Islet of Langerhans (tissue), 1 donor: ENCODE results near the gene POU6F2.
"Not testable (repeated sequence)": the region's sequence is repeated elsewhere in the genome, so short reads cannot be mapped to it uniquely, and the experiment has no call there.

Experiments
- FAIRE-seq: peaks from one replicate; lab custom pipeline; 2011; peaks lifted over from hg19 to GRCh38; lab: Jason Lieb, UNC

The POU6F2 gene

DNA sequence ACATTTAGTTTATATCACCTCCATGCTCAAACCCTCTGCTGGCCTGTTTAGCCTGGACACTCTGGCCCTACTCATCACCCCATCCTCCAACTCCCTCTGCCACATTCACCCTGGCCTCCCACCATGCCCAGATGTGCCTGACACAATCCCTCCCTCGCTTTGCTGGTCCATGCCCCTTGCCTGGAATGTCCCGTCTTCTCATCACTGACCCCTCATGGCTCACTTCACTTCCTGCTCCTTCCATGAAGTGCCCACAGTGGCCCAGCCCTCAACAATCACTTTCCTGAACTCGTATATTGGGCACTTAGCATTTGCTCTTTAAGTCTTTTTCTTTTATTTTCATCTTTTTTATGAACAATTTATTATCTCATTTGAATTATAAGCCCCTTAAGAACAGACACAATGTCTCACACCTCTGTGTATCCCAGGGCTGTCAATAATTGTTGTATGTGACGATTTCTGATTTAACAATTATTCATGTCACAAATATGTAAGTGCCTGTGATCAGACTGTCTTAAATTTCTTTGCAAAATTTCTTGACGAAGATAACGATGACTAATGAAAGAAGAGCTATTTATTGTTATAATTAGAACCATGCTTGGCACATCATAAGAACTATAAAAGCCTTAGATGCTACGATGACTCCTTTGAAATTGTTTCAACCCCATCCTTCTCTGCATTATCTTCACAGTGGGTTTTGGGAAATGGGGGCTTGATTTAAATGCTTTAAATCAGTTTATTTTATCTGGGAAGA, 378.6 kb downstream of the POU6F2 start:
- no peak for FAIRE-seq

DNA sequence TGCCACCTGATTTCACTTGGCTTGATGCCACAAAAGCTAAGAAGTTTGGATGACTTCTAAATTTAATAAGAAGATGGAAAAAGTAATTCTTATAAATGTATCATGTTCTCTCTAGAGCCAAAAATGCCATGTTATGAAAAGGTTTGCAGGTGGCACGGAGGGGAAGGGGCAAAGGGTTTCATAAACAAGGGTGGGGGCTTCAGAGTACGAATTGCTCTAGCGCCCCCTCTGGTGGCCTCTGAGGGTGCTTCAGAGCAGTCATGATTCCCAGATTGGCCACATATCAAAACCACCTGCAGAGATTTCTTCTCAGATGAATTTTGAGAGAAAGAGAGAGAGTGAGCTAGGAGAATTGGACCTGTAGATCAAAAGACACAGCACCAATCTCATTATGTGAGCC, 379.9 kb downstream of the POU6F2 start:
- FAIRE-seq, result no peak

DNA sequence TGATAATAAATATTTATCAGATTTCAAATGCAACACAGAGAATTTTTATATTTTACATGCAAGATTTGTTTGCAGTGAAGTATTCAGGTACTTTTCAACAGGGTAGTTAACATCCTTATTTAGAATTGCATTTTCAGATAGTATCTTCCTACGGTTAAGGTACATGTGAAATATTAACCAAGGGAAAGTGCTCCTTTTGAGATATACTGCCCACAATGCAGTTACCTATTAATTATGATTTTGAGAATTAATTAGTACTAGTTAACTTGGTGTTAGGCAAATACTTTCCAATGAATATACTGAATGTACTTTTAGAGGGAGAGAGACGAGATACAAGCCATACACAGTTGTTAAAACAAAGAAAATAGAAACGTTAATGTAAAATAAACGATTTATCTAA, 382.3 kb downstream of the POU6F2 start:
- FAIRE-seq, result no peak

DNA sequence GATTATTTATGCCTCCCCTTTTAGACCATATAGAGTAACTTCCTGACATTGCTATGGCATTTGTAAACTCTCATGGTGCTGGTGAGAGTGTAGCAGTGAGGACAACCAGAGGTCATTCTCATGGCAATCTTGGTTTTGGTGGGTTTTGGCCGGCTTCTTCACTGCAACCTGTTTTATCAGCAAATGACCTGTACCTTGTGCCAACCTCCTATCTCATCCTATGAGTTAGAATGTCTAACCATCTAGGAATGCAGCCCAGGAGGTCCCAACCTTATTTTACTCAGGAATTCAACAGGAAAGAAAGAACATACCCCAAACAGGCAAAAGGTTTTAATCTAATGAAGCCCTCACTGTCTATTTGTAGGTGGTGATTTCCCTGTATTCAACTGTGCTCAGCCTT, 383.1 kb downstream of the POU6F2 start:
- no peak for FAIRE-seq

DNA sequence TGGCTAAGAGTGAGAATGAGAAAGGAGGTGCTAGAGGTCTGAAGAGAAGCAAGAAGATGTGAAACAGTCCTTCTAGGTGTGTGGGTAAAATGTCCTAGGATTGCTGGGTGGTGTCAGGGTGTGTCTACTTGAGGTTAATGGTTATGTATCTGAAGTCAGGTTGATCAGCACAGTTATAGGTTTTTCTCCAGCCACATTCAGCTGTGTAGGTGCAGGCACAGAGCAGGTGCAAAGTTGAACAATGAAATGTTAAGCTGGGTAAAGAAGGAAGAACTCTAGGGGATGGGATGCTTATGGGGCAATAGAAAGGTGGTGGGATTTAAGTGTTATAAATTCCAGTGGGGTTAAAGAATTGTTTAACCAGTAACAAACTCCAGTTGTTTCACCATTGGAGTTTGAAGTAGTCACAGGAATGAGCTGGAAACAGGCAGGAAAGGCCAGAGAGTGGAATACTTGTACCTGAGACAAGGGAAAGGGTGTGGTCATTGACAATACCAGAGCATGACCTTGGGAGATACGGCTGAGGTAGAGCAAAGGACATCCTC, 388.1 kb downstream of the POU6F2 start:
- FAIRE-seq, result no peak

DNA sequence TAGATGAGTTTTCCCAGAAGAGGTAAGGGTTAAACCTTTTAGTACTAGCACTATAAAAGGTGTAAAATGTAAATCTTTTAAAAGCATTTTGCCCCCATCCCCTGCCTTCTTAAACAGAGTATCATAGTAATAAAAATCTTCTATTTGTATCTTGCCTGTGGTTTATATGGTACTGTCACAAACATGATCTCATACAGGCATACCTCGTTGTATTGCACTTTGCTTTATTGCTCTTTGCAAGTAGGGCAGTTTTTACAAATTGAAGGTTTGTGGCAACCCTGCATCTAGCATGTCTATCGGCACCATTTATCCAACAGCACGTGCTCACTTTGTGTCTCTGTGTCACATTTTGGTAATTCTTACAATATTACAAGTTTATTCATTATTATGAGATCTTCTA, 389.7 kb downstream of the POU6F2 start:
- no peak for FAIRE-seq

DNA sequence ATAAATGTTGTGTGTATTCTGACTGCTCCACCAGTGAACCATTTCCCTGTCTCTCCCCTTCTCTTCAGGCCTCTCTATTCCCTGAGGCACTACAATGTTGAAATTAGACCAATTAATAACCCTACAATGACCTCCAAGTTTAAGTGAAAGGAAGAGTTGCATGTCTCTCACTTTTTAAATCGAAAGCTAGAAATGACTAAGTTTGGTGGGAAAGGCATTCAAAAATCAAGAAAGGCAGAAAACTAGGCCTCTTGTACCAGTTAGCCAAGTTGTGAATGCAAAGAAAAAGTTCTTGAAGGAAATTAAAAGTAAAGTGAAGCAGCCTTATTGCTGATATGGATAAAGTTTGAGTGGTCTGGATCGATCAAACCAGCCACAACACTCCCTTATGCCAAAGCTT, 390.2 kb downstream of the POU6F2 start:
- no peak for FAIRE-seq

DNA sequence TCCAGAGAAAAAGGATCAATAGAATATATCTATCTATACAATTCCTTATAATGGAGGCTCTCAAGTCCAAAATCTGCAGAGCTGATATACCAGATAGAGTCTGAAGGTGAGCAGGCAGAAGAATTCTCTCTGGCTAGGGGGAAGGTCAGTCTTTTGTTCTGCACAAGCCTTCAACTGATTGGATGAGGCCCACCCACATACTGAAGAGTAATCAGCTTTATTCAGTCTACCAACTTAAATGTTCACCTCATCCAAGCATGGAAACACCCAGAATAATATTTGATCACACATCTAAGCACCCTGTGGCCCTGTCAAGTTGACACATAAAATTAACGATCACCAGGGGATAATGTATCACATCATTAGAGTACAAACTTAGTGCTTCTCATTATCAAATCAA, 394.7 kb downstream of the POU6F2 start:
- FAIRE-seq, result no peak

DNA sequence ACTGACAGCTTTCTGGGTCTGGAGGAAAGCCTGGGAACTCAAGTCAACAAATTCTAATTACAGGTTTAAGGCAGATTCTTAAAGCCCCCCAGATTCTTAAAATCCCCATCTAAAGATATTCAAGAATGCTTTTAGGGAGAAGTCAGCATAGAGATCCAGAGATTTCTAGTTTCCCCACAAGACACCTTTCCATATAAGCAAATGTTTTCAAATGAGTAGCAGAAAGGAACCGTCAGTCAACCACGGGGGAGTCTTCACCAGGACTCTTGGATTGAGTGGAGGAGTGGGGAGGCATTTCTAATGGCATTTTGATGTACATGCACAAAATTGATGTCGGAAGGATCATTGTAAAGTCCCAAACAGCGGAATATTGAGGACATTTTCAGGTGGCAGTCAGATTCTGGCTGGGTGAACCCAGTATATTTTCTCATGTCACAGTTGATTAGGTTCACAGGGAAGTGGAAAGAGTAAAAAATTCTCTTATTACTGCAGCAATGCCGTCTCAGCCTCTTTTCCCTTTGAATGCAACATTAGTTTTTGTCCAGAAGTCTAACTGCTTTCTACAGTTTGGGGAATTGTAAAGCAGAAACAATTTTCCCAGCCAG, 396.8 kb downstream of the POU6F2 start:
- FAIRE-seq, result no peak

DNA sequence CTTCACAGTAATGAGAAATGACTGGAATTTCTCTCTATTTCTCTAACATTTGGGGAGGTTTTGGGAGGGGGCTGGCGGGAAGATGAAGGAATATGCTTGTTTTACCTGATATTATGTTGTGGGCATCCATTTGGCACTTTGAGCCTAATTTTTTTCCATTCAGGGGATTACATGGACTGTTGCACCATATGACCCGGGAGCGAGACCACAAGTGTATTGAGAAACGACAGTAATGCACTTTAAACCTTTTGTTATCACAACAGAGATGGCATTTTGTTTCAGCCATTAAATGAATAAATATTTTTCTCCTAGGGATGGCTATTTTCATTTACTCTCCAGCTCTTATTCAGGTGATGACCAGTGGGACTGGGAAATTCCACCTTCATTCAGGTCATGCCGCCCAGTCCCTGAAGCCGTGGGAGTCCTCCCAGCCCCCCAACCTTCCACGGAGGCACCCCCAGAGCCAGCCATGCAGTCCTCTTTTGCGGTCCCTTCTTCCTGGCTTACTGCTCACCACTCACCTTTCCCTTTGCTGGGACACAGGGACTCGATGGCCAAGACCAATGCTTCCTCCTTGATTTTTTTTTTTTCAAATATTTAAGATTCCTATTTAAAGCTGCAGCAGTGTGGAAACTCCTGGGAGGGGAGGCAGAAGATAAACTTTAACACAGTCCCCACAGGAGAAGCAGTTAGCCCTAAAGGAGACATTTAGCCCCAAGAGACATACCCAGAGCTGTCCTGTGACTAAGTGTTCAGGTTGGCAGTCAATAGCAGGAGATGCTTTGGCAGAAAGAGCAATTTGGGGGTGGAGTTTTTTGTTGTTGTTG, 397.6 kb downstream of the POU6F2 start:
- FAIRE-seq, result no peak

DNA sequence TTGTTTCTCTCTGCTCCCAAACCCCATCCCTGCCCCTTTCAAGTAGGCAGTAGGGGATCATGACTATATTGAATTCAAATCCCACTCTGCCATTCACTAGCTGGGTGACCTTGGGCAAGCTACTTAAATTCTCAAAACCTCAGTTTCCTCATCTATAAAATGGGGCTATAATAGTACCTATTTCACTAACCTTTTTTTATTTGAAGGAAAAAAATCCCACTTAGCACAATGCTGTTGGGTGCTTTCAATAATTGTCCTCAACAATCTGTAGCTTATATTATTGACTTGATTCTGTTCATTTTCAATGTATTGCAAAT, 398.1 kb downstream of the POU6F2 start:
- no peak for FAIRE-seq

DNA sequence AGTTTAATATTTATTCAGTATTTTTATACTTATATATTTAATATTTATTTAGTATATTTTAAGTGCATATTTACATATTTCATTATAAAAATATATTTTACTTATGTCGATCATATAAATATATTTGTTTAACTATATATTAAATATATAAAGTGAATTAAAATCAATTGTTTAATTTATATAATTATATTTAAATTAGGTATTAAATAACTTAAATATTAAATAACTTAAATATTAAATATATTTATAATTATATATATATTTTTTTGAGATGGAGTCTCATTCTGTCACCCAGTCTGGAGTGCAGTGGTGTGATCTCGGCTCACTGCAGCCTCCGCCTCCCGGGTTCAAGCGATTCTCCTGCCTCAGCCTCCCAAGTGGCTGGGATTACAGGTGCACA, 399.2 kb downstream of the POU6F2 start:
- FAIRE-seq, result not testable (repeated sequence)

DNA sequence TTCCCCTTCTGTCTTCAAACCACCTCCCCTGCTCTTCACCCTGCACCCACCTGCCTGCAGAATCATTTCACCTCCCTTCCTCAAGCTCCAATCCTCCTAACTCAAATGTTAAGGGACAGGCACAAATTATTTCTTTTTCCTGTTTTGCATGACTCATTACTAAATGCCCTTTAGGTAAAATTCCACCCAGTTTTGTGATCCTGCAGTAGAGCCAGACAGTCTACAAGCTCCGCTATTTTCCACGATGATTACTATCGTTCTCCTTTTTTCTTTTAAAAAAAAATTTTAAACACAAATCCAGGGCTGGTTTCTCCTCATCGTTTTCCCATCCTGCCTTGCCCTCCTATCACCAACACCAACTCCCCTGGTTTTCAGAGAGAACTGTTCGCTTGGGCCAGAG, 401.7 kb downstream of the POU6F2 start:
- no peak for FAIRE-seq

DNA sequence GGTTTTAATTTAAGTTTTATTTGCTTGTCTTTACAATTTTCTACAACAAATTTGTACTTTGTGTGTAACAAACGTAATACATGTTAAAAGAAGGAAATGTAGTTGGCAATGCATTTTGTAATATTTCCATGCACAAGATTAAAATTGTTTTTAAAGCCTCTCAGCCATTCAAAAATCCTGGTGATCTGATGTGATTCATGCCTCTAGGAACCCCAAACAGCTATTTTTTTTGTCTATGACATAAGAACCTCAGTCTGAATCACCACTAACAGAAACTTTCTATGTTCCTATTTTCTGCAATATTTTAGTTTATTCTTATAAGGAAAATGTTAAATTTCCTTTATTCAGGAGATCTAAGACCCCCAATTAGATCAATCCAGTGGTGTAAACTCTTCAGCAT, 405.4 kb downstream of the POU6F2 start:
- FAIRE-seq, result no peak

DNA sequence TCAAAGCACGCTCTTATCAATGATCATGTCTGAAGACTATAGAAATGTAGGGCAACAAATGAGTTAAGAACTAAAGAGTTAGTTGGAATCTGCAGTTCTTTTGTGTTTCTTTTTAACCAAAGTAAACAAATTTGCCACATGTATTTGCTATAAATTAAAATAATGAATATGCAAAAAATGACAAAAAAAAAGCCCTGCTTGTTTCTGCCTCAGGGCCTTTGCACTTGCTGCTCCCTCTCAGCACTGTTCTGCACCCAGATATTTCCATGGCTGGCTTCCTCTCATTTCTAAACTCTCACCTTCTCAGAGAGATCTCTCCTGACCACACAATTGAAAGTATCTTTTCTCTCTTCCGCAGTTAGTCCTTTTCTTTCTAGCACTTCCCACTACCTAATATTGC, 406.7 kb downstream of the POU6F2 start:
- no peak for FAIRE-seq

DNA sequence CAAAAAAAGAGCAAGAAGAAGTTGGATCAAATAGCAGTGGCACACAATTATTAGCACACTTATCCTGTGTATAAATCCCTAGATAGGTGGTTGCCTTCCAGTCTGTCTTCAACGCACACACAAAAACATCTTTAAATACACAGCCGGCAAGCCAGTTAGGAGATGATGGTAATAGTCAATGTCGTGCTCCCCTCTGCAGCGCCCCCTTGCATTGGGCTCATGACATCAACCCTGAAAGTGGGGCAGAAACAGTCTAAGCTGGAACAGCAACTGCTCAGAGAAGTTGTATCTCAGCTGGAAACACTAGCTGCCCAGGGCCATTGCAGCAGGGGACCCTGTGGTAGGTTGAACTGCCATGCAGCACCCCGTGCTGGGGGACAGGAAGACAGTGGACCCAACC, 409.0 kb downstream of the POU6F2 start:
- FAIRE-seq, result no peak

DNA sequence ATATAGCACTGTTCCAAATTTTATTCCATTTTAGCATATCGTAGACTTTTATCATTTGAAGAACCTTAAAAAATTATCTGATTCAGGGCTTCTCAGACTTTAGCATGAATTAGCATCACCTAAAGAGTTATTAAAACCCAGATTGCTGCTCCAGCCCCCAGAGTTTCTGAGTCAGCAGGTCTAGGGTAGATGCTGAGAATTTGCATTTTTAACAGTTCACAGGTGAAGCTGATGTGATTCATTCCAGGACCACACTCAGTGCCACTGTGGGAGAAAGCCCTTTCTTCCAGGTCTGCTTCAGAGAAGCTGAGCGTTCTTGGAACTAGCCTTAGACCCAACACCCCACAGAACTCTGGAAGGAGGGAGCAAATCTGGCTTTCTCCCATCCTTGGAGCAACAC, 414.4 kb downstream of the POU6F2 start:
- no peak for FAIRE-seq

DNA sequence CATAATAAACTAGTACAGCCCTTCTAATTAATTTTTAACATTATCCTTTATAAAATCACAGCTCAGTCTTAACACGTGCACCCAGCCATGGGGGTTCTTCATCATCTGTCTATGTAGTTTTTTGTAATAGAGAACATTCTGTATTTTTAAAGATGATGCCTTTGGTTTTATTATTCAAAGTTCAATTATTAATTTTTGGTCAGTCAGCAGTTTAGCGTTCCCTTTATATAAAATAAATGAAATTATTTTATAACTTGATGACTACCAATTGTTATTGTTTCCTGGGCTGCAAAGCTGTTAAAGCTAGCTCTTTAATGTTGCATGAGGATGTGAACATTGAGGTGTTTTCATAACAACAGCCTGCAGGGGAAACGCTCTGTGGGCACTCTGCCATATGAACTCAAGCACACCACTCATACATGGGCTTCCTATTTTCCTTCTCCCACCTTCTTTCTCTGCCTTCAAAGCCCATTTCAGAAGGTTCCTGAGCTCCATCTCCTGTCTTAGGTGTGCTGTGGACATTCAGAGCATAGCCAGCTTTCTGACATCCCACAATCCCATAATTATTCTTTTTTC, 416.5 kb downstream of the POU6F2 start:
- FAIRE-seq, result no peak

DNA sequence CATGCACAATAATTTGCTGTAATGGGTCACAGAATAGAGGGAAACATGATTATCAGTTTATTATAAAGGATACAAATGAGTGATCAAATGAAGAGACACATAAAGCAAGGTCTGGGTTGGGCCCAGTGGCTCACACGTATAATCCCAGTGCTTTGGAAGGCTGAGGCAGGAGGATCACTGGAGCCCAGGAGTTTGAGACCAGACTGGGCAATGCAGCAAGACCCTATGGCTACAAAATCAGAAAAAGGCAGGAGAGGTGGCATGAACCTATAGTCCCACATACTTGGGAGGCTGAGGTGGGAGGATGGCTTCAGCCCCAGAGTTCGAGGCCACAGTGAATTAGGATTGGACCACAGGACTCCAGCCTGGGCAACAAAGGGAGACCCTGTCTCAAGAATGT, 421.7 kb downstream of the POU6F2 start:
- no peak for FAIRE-seq

DNA sequence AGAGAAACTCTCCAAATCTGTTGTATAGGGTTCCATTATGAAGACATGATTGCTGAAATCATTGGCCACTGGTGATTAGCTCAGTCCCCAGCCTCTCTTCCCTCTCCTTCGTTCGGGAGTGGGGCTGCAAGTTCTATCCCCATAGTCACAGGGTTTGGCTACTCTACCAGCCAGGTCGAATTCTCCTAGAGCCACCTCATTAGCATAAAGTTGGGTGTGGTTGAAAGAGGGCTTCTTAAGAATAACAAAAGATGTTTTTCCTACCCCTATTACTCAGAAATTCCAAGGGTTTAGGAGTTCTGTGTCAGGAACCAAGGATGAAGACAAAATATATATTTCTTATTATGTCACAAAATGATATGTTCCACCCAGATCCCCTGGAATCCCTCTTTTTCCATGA, 422.3 kb downstream of the POU6F2 start:
- FAIRE-seq, result no peak

DNA sequence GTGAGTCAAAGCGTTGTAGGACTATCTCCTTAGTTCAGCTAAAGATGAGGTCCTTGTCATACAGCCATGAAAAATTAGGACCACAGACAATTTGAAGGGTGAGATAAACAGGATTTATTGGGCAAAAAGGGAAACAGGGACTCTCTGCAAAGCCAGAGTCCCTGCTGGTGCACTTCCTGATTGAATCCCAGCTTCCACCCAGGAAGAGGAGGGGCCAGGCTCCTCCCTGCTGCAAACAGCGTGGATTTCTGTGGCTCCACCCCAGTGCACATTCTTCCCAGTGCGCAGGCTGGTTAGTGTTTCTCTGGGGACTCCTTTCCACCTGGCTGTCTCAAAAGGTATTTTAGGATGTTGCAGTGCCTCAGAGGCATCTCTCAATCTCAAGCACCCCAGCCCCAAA, 423.1 kb downstream of the POU6F2 start:
- FAIRE-seq, result no peak

DNA sequence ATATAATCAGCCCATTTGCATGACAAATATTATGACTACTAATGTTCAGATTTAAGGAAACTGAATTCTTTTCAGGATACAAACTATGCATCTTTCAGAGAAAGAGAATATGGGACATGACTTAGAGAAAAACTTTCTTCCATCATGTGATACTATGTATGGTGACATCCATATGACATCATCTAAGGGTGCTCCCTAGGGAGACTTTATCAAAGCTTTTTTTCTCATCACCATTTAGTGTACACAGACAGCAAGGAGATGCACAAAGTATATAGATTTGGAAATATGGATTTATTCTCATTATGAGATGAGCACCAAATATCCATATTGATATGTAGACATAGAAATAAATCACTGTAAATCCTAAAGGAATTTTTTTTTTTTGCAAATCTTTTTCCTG, 424.3 kb downstream of the POU6F2 start:
- FAIRE-seq, result no peak

DNA sequence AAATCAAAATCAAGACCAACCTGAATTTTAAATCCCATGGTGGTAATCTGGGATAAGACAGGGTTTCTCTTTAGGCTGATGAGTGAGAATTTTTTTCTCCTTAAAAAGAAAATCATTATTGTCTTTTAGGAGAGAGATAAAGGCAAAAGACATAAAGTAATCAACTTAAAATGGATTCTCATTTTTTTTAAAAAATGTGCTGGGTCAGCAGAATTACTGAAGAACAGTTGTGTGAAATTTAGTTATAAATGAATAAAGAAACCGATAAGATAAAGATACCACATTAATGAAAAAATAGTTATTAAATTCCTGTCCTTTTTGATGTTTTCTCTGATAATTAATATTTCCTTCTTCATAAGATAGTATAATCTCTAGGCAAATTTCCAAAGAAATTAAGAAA, 427.2 kb downstream of the POU6F2 start:
- no peak for FAIRE-seq
